ENCODE data around the gene AKR1D1. TPM values are rescaled to one million over a fixed set of nuclear protein-coding genes. Genes with fewer than 3 reads are reported as not detected.

AKR1D1 gene
- total and polyA plus RNA-seq, 2 donors (not counting 3 experiments of a cell fraction or from before 2014, with no cell fraction given), result not detected

- H3K79me2 ChIP-seq (ENCODE audit: control insufficient read depth, insufficient read depth, low read length), result no peaks in the 10 kb centered on the region
- no peak for DNase-seq (ENCODE audit: low read depth, low spot score)
- no peaks in the 10 kb centered on the region for H3K27me3 ChIP-seq (ENCODE audit: control insufficient read depth in 2 of 2, insufficient read depth in 2 of 2, low read length in 2 of 2)
- no peak for TF ChIP-seq JUN (IDR thresholded peaks at IDR 0.05; ENCODE audit: borderline replicate concordance, insufficient read depth, insufficient read length, low read depth)
- TF ChIP-seq POLR2AphosphoS5 (IDR thresholded peaks at IDR 0.05; ENCODE audit: insufficient read depth, low read depth, low read length), result no peak
- no peak for TF ChIP-seq CTCF (IDR thresholded peaks at IDR 0.05; ENCODE audit: extremely low read depth in 1 of 2, insufficient read depth in 1 of 2, low read depth in 1 of 2, low read length in 2 of 2)
- TF ChIP-seq GATA2 (IDR thresholded peaks at IDR 0.05; ENCODE audit: insufficient read depth, insufficient read length, low read depth, low read length), result no peak
- no peak for TF ChIP-seq FOS (IDR thresholded peaks at IDR 0.05; ENCODE audit: borderline replicate concordance, insufficient read depth, low read length)
- no peak for TF ChIP-seq POLR2A (IDR thresholded peaks at IDR 0.05; ENCODE audit: low read depth, low read length)
- TF ChIP-seq MAX (IDR thresholded peaks at IDR 0.05; ENCODE audit: insufficient read depth, insufficient read length), result no peak
- FAIRE-seq, result no peak
- no peak overlapping the region for H3K4me3 ChIP-seq (replicated peaks in 1 of 3; ENCODE audit: insufficient read depth in 1 of 3, low read depth in 1 of 3, low read length in 3 of 3)
- no peaks in the 10 kb centered on the region for H3K9me1 ChIP-seq (replicated peaks; ENCODE audit: control insufficient read depth, extremely low read depth, insufficient read depth, low read length)
- intact Hi-C loops (cut with micrococcal nuclease) (no loop called here), dilution Hi-C loops (cut with MboI; ENCODE audit: extremely low pct_ligation_motif_present, low sequenced_read_pairs) (no loop called here)
- BruUV-seq (replicated peaks), result no TSS peak
- no peak overlapping the region for H2AFZ ChIP-seq (ENCODE audit: low read depth, low read length)
- H3K4me2 ChIP-seq (ENCODE audit: insufficient read depth, low read length), result no peak overlapping the region
- H3K4me1 ChIP-seq (ENCODE audit: control insufficient read depth, extremely low read depth, insufficient read depth, low read length), result no peaks in the 10 kb centered on the region
- H4K20me1 ChIP-seq (replicated peaks; ENCODE audit: control insufficient read depth, extremely low read depth, insufficient read depth, low read length), result no peaks in the 10 kb centered on the region
- H3K9me3 ChIP-seq (replicated peaks; ENCODE audit: control insufficient read depth, insufficient read depth, low read length), result no peaks in the 10 kb centered on the region
- ChIA-PET POLR2A (no interaction called here), CTCF (interaction anchor here (1.8 kb wide), 1 partner anchor 706 kb away, joined by 4 read pairs; no protein-coding TSS in a partner anchor)
- H3K9ac ChIP-seq (replicated peaks; ENCODE audit: extremely low read depth, insufficient read depth, low read length), result no peak overlapping the region
- H3K27ac ChIP-seq (ENCODE audit: insufficient read depth, low read depth, low read length), result no peak overlapping the region
- H3K36me3 ChIP-seq (ENCODE audit: control insufficient read depth in 2 of 2, extremely low read depth in 1 of 2, insufficient read depth in 2 of 2, low read length in 2 of 2), result no peaks in the 10 kb centered on the region
Measured at GRCh38 chr7:138032186-138032585, 44.1 kb upstream of the AKR1D1 start.
